GM21723 (cell line): Measurements from ENCODE around the gene PIK3R4.

Source experiments
- ATAC-seq: cut with Tn5 transposase; IDR thresholded peaks from one replicate; pipeline ENCODE4 v1.9.1; 2021; ENCODE audit warnings: mild to moderate bottlenecking, moderate library complexity; ENCODE audit not compliant: unreplicated experiment

The PIK3R4 gene

DNA sequence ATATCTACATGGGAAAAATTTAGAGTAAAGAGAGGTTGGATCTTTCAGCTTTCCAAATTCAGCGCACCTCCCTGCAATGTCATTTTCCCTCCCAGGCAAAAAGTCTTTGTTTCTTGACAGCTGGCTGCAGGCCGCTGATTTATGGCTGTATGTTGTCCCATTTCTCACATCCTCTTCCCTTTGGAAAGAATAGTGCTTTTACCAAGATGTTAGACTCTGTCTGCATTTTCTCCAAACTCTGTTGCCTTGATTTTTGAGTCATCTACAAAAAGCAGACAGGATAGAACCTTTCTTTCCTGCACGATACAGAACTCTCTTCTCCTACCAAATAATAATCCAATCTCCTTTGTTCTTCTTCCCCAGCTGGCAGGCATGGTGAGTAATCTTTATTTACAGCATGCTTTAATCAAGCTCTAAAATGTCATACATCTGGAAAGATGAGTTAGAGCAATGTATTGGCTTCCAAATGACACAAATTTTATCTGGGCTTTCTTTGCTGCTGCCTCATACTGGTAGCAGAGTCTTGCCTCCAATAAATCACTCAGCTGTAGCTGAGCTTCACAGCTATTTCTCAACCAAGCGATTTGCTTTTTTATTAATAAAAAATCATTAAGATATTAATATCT lies 101.9 kb downstream of the PIK3R4 start:
- ATAC-seq, result no peak

DNA sequence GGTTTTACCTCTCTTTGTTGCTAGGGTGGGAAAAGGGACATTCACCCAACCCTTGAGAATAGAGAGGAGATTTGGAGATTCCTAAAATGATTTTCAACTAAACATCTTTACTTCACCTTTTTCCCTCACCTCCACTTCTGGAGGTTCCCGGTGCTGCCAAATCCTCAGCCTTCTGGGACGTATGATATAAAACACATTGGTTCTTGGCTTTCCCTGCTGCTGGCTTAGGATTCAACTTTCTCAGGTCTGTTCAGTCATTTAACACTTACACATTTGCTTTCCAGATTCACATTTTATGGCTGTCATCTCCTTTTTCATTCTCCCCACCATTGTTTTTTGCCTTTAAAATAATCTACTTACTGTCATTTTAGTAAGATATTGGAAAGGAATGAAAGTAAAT lies 106.6 kb downstream of the PIK3R4 start:
- no peak for ATAC-seq

DNA sequence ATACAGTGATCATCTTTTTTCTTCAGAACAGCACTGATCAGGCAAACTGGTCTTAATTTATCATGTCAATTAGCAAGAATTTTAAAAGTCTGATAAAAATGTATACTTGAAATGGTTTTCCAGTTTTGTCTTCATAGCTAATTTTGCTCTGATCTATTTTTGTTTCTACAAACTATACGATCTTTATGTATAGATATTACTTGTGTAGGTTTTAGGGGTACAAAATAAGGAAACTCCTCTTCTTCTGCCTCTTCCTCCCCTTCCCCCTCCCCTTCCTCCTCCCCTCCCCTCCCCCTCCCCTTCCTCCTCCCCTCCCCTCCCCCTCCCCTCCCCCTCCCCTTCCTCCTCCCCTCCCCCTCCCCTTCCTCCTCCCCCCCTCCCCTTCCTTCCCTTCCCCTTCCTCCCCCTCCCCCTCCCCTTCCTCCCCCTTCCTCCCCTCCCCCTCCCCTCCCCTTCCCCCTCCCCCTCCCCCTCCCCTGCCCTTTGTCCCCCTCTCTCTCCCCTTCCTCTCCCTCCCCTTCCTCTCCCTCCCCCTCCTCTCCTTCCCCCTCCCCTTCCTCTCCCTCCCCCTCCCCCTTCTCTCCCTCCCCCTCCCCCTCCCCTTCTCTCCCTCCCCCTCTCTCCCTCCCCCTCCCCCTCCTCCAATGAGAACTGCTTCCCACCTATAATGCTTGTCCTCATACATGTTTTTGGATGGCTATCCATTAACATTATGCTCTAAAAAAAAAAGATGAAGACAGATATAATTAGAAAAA lies 110.0 kb downstream of the PIK3R4 start:
- no peak for ATAC-seq

- no peak for ATAC-seq
Measured at GRCh38 chr3:130635978-130636377, 110.7 kb downstream of the PIK3R4 start.

DNA sequence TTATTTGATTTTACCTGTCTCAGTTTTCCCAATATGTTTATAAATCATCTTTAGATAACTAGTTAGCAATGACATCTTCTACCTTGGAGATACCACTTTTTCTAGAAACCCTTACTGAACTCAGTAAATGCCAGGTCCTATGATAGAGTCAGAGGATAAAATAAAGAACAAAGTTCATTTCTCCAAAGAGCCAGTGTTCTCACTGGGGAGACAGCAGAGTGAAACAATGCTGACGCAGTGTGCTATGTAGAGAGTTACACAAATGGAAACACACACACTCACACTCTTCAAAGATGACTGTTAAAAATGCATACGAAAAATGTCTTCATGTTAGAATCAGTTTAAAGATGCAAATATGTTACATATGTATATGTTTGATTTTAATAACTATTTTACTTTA lies 111.3 kb downstream of the PIK3R4 start:
- no peak for ATAC-seq
